Hair follicular keratinocyte (primary cell): ENCODE data around the gene GRK3. TPM values are rescaled to one million over a fixed set of nuclear protein-coding genes. Genes with fewer than 3 reads are reported as not detected.

Experiments
- total RNA-seq: library from RNA; depleted of rRNA; stranded (reverse); fragments of >200 nt; gene quantifications from 2 replicates; pipeline ENCODE4 v1.2.3, GENCODE V29; 2015

The GRK3 gene
- total RNA-seq: 5.0 and 6.6 TPM in 2 replicates

GRCh38 chr22:25564320-25564978 is at the start of gene GRK3:
Gene GRK3, plus strand, starts transcription at chr22:25564675. Its CDS starts 366 bp downstream, at chr22:25565041.

GRCh38 chr22:25741692-25742626 is 177.5 kb downstream of the GRK3 start, which contains the start of gene MYO18B:
Gene MYO18B, plus strand, starts transcription at chr22:25742188. Its CDS starts 18,905 bp downstream, at chr22:25761093.

Other genes with a start within 250 kb of the GRK3 start
- gene MYO18B, start 177.5 kb downstream of the GRK3 start, total RNA-seq: under 0.01 TPM in 1 of 2 replicates, not detected in the other